BLaER1 treated with 17β-estradiol and CSF1 and Interleukin-3, amounts not matched to agents 10 nM and 100 nM (cell line): ENCODE measurements around the gene UCKL1.

ENCODE experiments used
- H3K27ac ChIP-seq, 11 experiments: shearing (Covaris generic); formaldehyde crosslinking; 2 replicates each; pipeline ENCODE4 v1.8.1; 2022
- H3K27me3 ChIP-seq, 11 experiments: shearing (Covaris generic); formaldehyde crosslinking; 2 replicates each; pipeline ENCODE4 v1.8.1; 2022
- H3K36me3 ChIP-seq, 11 experiments: shearing (Covaris generic); formaldehyde crosslinking; 2 replicates each; pipeline ENCODE4 v1.8.1; 2022
- H3K4me1 ChIP-seq, 10 experiments: shearing (Covaris generic); formaldehyde crosslinking; 2 replicates each; pipeline ENCODE4 v1.8.1; 2022
- H3K4me2 ChIP-seq, 11 experiments: shearing (Covaris generic); formaldehyde crosslinking; 2 replicates each; pipeline ENCODE4 v1.8.1; 2022
- H3K4me3 ChIP-seq, 10 experiments: shearing (Covaris generic); formaldehyde crosslinking; 2 replicates each; pipeline ENCODE4 v1.8.1; 2022
- H3K9ac ChIP-seq, 11 experiments: shearing (Covaris generic); formaldehyde crosslinking; 2 replicates each; pipeline ENCODE4 v1.8.1; 2022
- H3K9me3 ChIP-seq, 11 experiments: shearing (Covaris generic); formaldehyde crosslinking; replicated peaks in 1 of 11; 2 replicates each; pipeline ENCODE4 v1.8.1; 2022
- H4K20me1 ChIP-seq, 11 experiments: shearing (Covaris generic); formaldehyde crosslinking; 2 replicates each; pipeline ENCODE4 v1.8.1; 2022
- Cebpa-rat ChIP-seq, 11 experiments: shearing (Covaris generic); IDR thresholded peaks; 2 replicates each; pipeline ENCODE4 v1.8.1; 2022

The UCKL1 gene

GRCh38 chr20:63955827-63956663 is at the start of gene UCKL1:
TSS of gene UCKL1 (minus strand) at chr20:63956416. CDS start at chr20:63956372, 44 bp downstream.
- Histone ChIP-seq H3K4me2 (peak within 1 kb of the TSS; percentile 96 to 100 (median 99)), H3K9me3 (no peaks in the 10 kb centered on the region), H3K36me3 (peaks cover 6 to 26% (median 19%) of the 10 kb centered on the region in 11 experiments; a peak in 21 of 22 replicates), H4K20me1 (peaks cover 41 to 69% (median 46%) of the 10 kb centered on the region in 11 experiments), H3K9ac (peak within 1 kb of the TSS; percentile 90 to 99 (median 95)), H3K4me1 (peaks cover 61 to 77% (median 70%) of the 10 kb centered on the region in 10 experiments), H3K27me3 (no peaks in the 10 kb centered on the region), H3K4me3 (peak within 1 kb of the TSS; percentile 78 to 98 (median 88)), H3K27ac (peak within 1 kb of the TSS; percentile 69 to 97 (median 91))
- no peak for TF ChIP-seq Cebpa-rat (IDR thresholded peaks at IDR 0.05)

- H3K9me3 ChIP-seq, result peaks cover 0 to 5% (median 0%) of the 10 kb centered on the region in 11 experiments; a peak in 2 of 22 replicates
- H3K4me1 ChIP-seq, result peaks cover 61 to 96% (median 93%) of the 10 kb centered on the region in 10 experiments
- no peak overlapping the region for H3K4me3 ChIP-seq
- TF ChIP-seq Cebpa-rat (IDR thresholded peaks at IDR 0.05), result peak in 3 of 11 experiments; percentile 39 to 48 (median 41); a peak in 3 of 22 replicates
- peak overlapping the region in 5 of 11 experiments; percentile 29 to 58 (median 52); a peak in 7 of 22 replicates for H3K9ac ChIP-seq
- peaks cover 86 to 100% (median 96%) of the 10 kb centered on the region in 11 experiments for H4K20me1 ChIP-seq
- H3K36me3 ChIP-seq, result peaks cover 46 to 91% (median 76%) of the 10 kb centered on the region in 11 experiments
- no peaks in the 10 kb centered on the region for H3K27me3 ChIP-seq
- H3K4me2 ChIP-seq, result peak overlapping the region; percentile 52 to 92 (median 77)
- H3K27ac ChIP-seq, result peak overlapping the region in 6 of 11 experiments; percentile 9 to 71 (median 47); a peak in 9 of 22 replicates
Observed at GRCh38 chr20:64005394-64005793, 49.2 kb upstream of the UCKL1 start.

DNA sequence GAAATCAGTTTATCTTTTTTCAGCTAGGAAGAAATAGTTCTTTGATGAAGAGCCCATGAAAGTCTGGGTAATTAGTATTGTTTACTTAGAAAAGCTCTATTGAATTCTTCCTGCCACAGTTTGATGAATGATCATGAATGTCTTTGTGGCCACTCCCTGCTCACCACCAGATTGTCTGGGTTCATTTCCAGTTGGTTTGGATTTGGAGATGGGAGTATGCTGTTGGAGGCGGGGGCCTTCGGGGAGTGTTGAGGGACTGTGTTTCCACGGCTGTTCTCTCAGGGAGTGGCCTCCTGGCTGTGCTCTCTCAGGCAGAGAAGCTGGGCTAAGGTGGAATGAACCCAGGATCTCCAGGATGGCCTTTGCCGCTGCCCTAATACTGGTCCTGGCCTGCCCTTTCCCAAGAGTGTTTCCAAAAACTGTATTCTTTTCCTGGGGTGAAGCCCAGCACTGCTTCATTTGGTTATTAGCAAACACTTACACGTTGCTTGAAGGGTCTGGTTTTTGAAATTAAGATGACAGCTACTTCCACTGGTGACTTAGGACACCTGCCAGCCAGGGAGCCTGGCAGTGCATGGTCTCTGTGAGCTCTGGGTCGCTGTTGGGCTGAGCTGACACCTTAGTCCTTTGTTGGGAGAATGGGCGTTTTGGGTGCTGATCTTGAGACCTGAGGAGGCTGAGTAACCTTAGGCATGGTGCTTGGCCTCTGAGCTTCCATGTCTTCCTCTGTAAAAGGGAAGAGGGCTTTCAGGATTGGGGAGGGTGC is 47.9 kb upstream of the UCKL1 start:
- 0 out of 20 replicates have a peak overlapping the region, but pooled peaks of 2 of the 10 experiments have one; percentile 2 to 19 for H3K4me3 ChIP-seq

GRCh38 chr20:64001607-64002011 is 45.4 kb upstream of the UCKL1 start:
- no peak for TF ChIP-seq Cebpa-rat (IDR thresholded peaks at IDR 0.05)
- Histone ChIP-seq H3K4me2 (peak overlapping the region in 7 of 11 experiments; percentile 7 to 92 (median 85); a peak in 12 of 22 replicates), H3K27me3 (no peaks in the 10 kb centered on the region), H4K20me1 (peaks cover 51 to 86% (median 69%) of the 10 kb centered on the region in 11 experiments), H3K36me3 (peaks cover 58 to 98% (median 85%) of the 10 kb centered on the region in 11 experiments), H3K9ac (peak overlapping the region in 3 of 11 experiments; percentile 5 to 29 (median 12); a peak in 1 of 22 replicates), H3K9me3 (no peaks in the 10 kb centered on the region), H3K4me1 (peaks cover 38 to 58% (median 56%) of the 10 kb centered on the region in 10 experiments), H3K27ac (no peak overlapping the region), H3K4me3 (no peak overlapping the region)

More for the DNA sequence above, 47.9 kb upstream of the UCKL1 start:
- Histone ChIP-seq H3K4me2 (peak overlapping the region; percentile 52 to 92 (median 77)), H3K9ac (peak overlapping the region in 6 of 11 experiments; percentile 9 to 58 (median 43); a peak in 10 of 22 replicates), H3K27ac (peak overlapping the region in 6 of 11 experiments; percentile 6 to 71 (median 52); a peak in 9 of 22 replicates), H3K27me3 (no peaks in the 10 kb centered on the region), H3K9me3 (peaks cover 0 to 5% (median 0%) of the 10 kb centered on the region in 11 experiments; a peak in 2 of 22 replicates), H4K20me1 (peaks cover 73 to 100% (median 87%) of the 10 kb centered on the region in 11 experiments), H3K36me3 (peaks cover 46 to 91% (median 78%) of the 10 kb centered on the region in 11 experiments), H3K4me1 (peaks cover 53 to 83% (median 80%) of the 10 kb centered on the region in 10 experiments)
- TF ChIP-seq Cebpa-rat (IDR thresholded peaks at IDR 0.05), result no peak

- H3K4me3 ChIP-seq, result no peak overlapping the region
- peaks cover 31 to 51% (median 49%) of the 10 kb centered on the region in 10 experiments for H3K4me1 ChIP-seq
- peaks cover 65 to 98% (median 85%) of the 10 kb centered on the region in 11 experiments for H3K36me3 ChIP-seq
- H3K9me3 ChIP-seq, result no peaks in the 10 kb centered on the region
- TF ChIP-seq Cebpa-rat (IDR thresholded peaks at IDR 0.05), result no peak
- no peaks in the 10 kb centered on the region for H3K27me3 ChIP-seq
- H4K20me1 ChIP-seq, result peaks cover 44 to 85% (median 62%) of the 10 kb centered on the region in 11 experiments
- H3K9ac ChIP-seq, result no peak overlapping the region
- H3K4me2 ChIP-seq, result peak overlapping the region in 7 of 11 experiments; percentile 7 to 92 (median 85); a peak in 7 of 22 replicates
- no peak overlapping the region for H3K27ac ChIP-seq
Observed at GRCh38 chr20:64000906-64001305, 44.7 kb upstream of the UCKL1 start.

- no peak overlapping the region for H3K4me3 ChIP-seq
- peak overlapping the region in 1 of 11 experiments; percentile 20; a peak in 1 of 22 replicates for H3K27ac ChIP-seq
- peaks cover 38 to 45% (median 43%) of the 10 kb centered on the region in 10 experiments for H3K4me1 ChIP-seq
- peak overlapping the region in 10 of 11 experiments; percentile 69 to 89 (median 83); a peak in 14 of 22 replicates for H3K9ac ChIP-seq
- H4K20me1 ChIP-seq, result peaks cover 0 to 57% (median 31%) of the 10 kb centered on the region in 11 experiments; a peak in 18 of 22 replicates
- H3K36me3 ChIP-seq, result peaks cover 51 to 58% (median 55%) of the 10 kb centered on the region in 11 experiments
- H3K9me3 ChIP-seq, result no peaks in the 10 kb centered on the region
- peak overlapping the region in 10 of 11 experiments; percentile 89 to 100 (median 98); a peak in 17 of 22 replicates for H3K4me2 ChIP-seq
- no peak for TF ChIP-seq Cebpa-rat (IDR thresholded peaks at IDR 0.05)
- H3K27me3 ChIP-seq, result no peaks in the 10 kb centered on the region
Observed at GRCh38 chr20:63982937-63983336, 26.7 kb upstream of the UCKL1 start.

DNA sequence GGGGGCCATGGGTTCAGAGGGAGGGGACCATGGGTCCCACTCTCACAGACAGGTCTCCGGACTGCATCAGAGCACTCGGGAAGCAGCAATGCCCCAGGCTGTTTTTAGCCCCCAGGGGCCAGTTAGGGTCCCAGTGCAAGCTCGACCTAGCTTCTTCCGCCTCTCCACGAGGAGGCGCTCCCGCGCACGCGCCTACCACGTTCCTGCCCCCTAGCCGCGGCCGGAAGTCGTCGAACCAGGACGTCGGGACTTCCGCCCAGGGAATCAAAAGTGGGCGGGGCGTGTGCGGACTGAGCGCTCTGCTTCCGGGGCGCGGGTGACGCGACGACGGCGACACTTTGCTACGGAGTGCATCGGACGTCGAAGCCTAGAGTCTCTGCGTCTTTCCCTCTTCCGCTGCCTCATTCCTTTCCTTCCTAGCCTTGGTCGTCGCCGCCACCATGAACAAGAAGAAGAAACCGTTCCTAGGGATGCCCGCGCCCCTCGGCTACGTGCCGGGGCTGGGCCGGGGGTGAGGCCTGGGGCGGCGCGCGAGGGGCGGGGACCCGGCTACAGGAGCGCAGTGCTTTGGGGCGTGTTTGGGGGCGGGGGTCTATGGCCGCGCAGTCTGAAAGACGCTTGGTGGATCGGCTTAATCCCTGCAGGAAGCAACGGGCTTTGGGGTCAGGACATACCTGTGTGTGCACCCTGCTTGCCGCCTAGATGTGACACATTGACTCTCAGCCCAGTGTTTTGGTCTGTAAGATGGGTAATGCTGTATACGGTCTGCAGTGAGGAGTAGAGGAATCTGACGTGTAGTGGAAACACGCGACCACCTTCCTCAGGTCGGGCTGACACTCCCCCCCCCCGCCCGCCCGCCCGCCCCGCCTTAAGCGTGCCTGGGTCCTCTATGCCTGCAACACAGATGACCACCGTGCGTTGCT is 24.9 kb upstream of the UCKL1 start, which contains the start of gene PRPF6:
Gene PRPF6 (plus strand): TSS at position 327 of the 923 bp plus-strand sequence. CDS start 114 bp downstream, at position 441.
- Histone ChIP-seq H4K20me1 (peaks cover 0 to 57% (median 31%) of the 10 kb centered on the region in 11 experiments; a peak in 18 of 22 replicates), H3K9ac (peak within 1 kb of the TSS; percentile 79 to 89 (median 83)), H3K36me3 (peaks cover 35 to 39% (median 37%) of the 10 kb centered on the region in 11 experiments), H3K9me3 (no peaks in the 10 kb centered on the region), H3K4me2 (peak within 1 kb of the TSS; percentile 97 to 100 (median 100)), H3K4me1 (peaks cover 41 to 57% (median 54%) of the 10 kb centered on the region in 10 experiments), H3K27ac (peak within 1 kb of the TSS; percentile 70 to 87 (median 79)), H3K4me3 (peak within 1 kb of the TSS; percentile 78 to 94 (median 86)), H3K27me3 (no peaks in the 10 kb centered on the region)
- no peak for TF ChIP-seq Cebpa-rat (IDR thresholded peaks at IDR 0.05)
